K562 (cell line): ENCODE data around the gene DTNBP1. TPM values are rescaled to one million over a fixed set of nuclear protein-coding genes. Genes with fewer than 3 reads are reported as not detected.

Source experiments
- BRCA1 ChIP-seq, 2 experiments: fragments of 450-650 bp in 1 of 2; sonication (generic) in 1 of 2; formaldehyde crosslinking in 1 of 2; IDR thresholded peaks; 2 replicates each; pipeline versions ENCODE4 v1.5.0 to v1.6.1; 2017 to 2020; ENCODE audit warnings: mild to moderate bottlenecking in 1 of 2, missing genetic modification reagents in 1 of 2
- CSDE1 ChIP-seq, 2 experiments: fragments of 450-650 bp; IDR thresholded peaks; 2 replicates each; pipeline ENCODE4 v1.6.1; 2016; ENCODE audit warnings: mild to moderate bottlenecking in 1 of 2
- JUN ChIP-seq, 2 experiments: sonication (generic) in 1 of 2; formaldehyde crosslinking in 1 of 2; IDR thresholded peaks; 2 replicates each; pipeline versions ENCODE4 v1.6.1 to v1.8.0; 2012 to 2022; ENCODE audit warnings: borderline replicate concordance in 2 of 2, mild to moderate bottlenecking in 2 of 2, improper control_type of control experiment in 1 of 2, low read depth in 1 of 2, low read length in 1 of 2, missing genetic modification reagents in 1 of 2
- TRIM28 ChIP-seq: fragments of 450-650 bp; IDR thresholded peaks from 2 replicates; pipeline ENCODE4 v1.6.1; 2017
- ZC3H8 ChIP-seq: fragments of 450-650 bp; IDR thresholded peaks from 2 replicates; pipeline ENCODE4 v1.6.1; 2017
- ZKSCAN3 ChIP-seq: fragments of 250-450 bp; sonication (Bioruptor Pico); IDR thresholded peaks from 2 replicates; pipeline ENCODE4 v1.4.0; 2020
- ZMIZ1 ChIP-seq, 2 experiments: fragments of 150-350 bp in 1 of 2; IDR thresholded peaks; 2 replicates each; pipeline ENCODE4 v1.6.1; 2012 to 2016; ENCODE audit warnings: low read depth in 2 of 2, low read length in 2 of 2, mild to moderate bottlenecking in 1 of 2, moderate library complexity in 1 of 2
- ZNF124 ChIP-seq: sonication (generic); formaldehyde crosslinking; IDR thresholded peaks from 2 replicates; pipeline ENCODE4 v1.8.1; 2022; ENCODE audit warnings: missing genetic modification reagents
- ZNF134 ChIP-seq: fragments of 250-450 bp; sonication (Bioruptor Pico); conservative IDR thresholded peaks from 2 replicates; pipeline ENCODE4 v1.4.0; 2020
- polyA plus RNA-seq, 8 experiments: library from polyadenylated mRNA; depleted of rRNA in 4 of 8; stranded (reverse) in 5 of 8; unstranded in 3 of 8; fragments of >200 nt; fragmentation: Nextera tagmentation in 2 of 8; fragmentation: Illumina TruSeq in 1 of 8; extraction: Ambion mirVana in 2 of 8; extraction: Trizol in 1 of 8; gene quantifications; 2 replicates each; pipeline versions ENCODE4 v1.2.1 to v1.2.3, GENCODE V29; 2011 to 2014; ENCODE audit warnings: inconsistent platforms in 1 of 8, missing spikeins in 1 of 8
- total RNA-seq, 7 experiments: library from RNA; depleted of rRNA in 6 of 7; stranded (reverse); fragments of >200 nt in 6 of 7; fragmentation: Illumina TruSeq in 2 of 7; extraction: Trizol in 2 of 7; gene quantifications; 2 replicates each; pipeline versions ENCODE4 v1.2.1 to v1.2.3, GENCODE V29; 2011 to 2021; ENCODE audit warnings: low replicate concordance in 1 of 7
- TF ChIP-seq, protein P1 (sequence below), 2 experiments: fragments of 450-650 bp in 1 of 2; sonication (generic) in 1 of 2; formaldehyde crosslinking in 1 of 2; IDR thresholded peaks; 2 replicates each; pipeline versions ENCODE4 v1.7.1 to v1.9.0; 2016 to 2022; ENCODE audit warnings: inconsistent platforms in 1 of 2, mild to moderate bottlenecking in 1 of 2, missing genetic modification reagents in 1 of 2
- TF ChIP-seq, protein P2 (sequence below): IDR thresholded peaks from 2 replicates; pipeline ENCODE4 v1.6.1; 2014; ENCODE audit warnings: antibody characterized with exemption

Gene DTNBP1
- total and polyA plus RNA-seq, 9 of the 15 experiments (the other 6 are each of a cell fraction or from before 2014, with no cell fraction given) = 16.7 to 54.5 (median 21.4) TPM

GRCh38 chr6:15561447-15562199, 101.2 kb downstream of the DTNBP1 start (continued):
- TF ChIP-seq, protein P1, sequence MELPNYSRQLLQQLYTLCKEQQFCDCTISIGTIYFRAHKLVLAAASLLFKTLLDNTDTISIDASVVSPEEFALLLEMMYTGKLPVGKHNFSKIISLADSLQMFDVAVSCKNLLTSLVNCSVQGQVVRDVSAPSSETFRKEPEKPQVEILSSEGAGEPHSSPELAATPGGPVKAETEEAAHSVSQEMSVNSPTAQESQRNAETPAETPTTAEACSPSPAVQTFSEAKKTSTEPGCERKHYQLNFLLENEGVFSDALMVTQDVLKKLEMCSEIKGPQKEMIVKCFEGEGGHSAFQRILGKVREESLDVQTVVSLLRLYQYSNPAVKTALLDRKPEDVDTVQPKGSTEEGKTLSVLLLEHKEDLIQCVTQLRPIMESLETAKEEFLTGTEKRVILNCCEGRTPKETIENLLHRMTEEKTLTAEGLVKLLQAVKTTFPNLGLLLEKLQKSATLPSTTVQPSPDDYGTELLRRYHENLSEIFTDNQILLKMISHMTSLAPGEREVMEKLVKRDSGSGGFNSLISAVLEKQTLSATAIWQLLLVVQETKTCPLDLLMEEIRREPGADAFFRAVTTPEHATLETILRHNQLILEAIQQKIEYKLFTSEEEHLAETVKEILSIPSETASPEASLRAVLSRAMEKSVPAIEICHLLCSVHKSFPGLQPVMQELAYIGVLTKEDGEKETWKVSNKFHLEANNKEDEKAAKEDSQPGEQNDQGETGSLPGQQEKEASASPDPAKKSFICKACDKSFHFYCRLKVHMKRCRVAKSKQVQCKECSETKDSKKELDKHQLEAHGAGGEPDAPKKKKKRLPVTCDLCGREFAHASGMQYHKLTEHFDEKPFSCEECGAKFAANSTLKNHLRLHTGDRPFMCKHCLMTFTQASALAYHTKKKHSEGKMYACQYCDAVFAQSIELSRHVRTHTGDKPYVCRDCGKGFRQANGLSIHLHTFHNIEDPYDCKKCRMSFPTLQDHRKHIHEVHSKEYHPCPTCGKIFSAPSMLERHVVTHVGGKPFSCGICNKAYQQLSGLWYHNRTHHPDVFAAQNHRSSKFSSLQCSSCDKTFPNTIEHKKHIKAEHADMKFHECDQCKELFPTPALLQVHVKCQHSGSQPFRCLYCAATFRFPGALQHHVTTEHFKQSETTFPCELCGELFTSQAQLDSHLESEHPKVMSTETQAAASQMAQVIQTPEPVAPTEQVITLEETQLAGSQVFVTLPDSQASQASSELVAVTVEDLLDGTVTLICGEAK (IDR thresholded peaks at IDR 0.05) = no peak
- TF ChIP-seq, protein P1 (CRISPR knock-in tag; IDR thresholded peaks at IDR 0.05) = no peak
- TF ChIP-seq, protein P2, sequence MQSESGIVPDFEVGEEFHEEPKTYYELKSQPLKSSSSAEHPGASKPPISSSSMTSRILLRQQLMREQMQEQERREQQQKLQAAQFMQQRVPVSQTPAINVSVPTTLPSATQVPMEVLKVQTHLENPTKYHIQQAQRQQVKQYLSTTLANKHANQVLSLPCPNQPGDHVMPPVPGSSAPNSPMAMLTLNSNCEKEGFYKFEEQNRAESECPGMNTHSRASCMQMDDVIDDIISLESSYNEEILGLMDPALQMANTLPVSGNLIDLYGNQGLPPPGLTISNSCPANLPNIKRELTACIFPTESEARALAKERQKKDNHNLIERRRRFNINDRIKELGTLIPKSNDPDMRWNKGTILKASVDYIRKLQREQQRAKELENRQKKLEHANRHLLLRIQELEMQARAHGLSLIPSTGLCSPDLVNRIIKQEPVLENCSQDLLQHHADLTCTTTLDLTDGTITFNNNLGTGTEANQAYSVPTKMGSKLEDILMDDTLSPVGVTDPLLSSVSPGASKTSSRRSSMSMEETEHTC = no peak
- TF ChIP-seq JUN (IDR thresholded peaks at IDR 0.05; ENCODE audit: borderline replicate concordance, low read depth, low read length) (no peak), JUN (CRISPR knock-in tag; IDR thresholded peaks at IDR 0.05; ENCODE audit: borderline replicate concordance) (no peak), BRCA1 (IDR thresholded peaks at IDR 0.05) (no peak), BRCA1 (CRISPR knock-in tag; IDR thresholded peaks at IDR 0.05) (no peak), ZC3H8 (no peak), ZNF134 (CRISPR knock-in tag) (no peak), ZMIZ1 (IDR thresholded peaks at IDR 0.05; ENCODE audit: low read depth in 2 of 2, low read length in 2 of 2) (no peak), TRIM28 (no peak), CSDE1 (IDR thresholded peaks at IDR 0.05) (no peak), ZKSCAN3 (CRISPR knock-in tag) (no peak), ZNF124 (CRISPR knock-in tag) (no peak)
